DND-41 (cell line): ENCODE measurements around the gene SPATA31D1.

Experiments
- ATAC-seq: fragments of 200-7000 bp; cut with Tn5 transposase; 3 replicates; pipeline ENCODE4 v1.9.1; 2021; ENCODE audit warnings: low read depth; ENCODE audit not compliant: insufficient read depth
- DNase-seq: peaks from one replicate; pipeline ENCODE4 v3.0.0-alpha.2; 2020
- H2AFZ ChIP-seq: 2 replicates; pipeline ENCODE4 v1.6.0; 2012; ENCODE audit warnings: low read depth, low read length
- H3K27ac ChIP-seq: 2 replicates; pipeline ENCODE4 v1.5.1; 2012; ENCODE audit warnings: low read length, inconsistent platforms
- H3K27me3 ChIP-seq: fragments of 200-600 bp; sonication (generic); 2 replicates; pipeline ENCODE4 v1.6.0; 2012; ENCODE audit warnings: low read length, mild to moderate bottlenecking, inconsistent platforms; ENCODE audit not compliant: insufficient read depth, poor library complexity
- H3K36me3 ChIP-seq: 2 replicates; pipeline ENCODE4 v1.5.1; 2012; ENCODE audit warnings: low read length, inconsistent platforms; ENCODE audit not compliant: insufficient read depth
- H3K4me1 ChIP-seq: 2 replicates; pipeline ENCODE4 v1.5.1; 2012; ENCODE audit warnings: mild to moderate bottlenecking, low read length; ENCODE audit not compliant: insufficient read depth
- H3K4me2 ChIP-seq: 2 replicates; pipeline ENCODE4 v1.6.0; 2012; ENCODE audit warnings: mild to moderate bottlenecking, moderate library complexity, low read length, inconsistent platforms; ENCODE audit not compliant: insufficient read depth
- H3K4me3 ChIP-seq, 2 experiments: fragments of 200-600 bp in 1 of 2; shearing (Covaris generic) in 1 of 2; 2 replicates each; pipeline ENCODE4 v1.5.1; 2012 to 2016; ENCODE audit warnings: inconsistent platforms in 2 of 2, low read length in 2 of 2, mild to moderate bottlenecking in 2 of 2, low read depth in 1 of 2, moderate library complexity in 1 of 2
- H3K79me2 ChIP-seq: 2 replicates; pipeline ENCODE4 v1.6.0; 2012; ENCODE audit warnings: low read length, inconsistent platforms; ENCODE audit not compliant: insufficient read depth
- H3K9ac ChIP-seq: 2 replicates; pipeline ENCODE4 v1.6.0; 2012; ENCODE audit warnings: low read depth, mild to moderate bottlenecking, inconsistent platforms, low read length, moderate library complexity
- H3K9me3 ChIP-seq: 2 replicates; pipeline ENCODE4 v1.5.1; 2012; ENCODE audit warnings: low read length, moderate library complexity, mild to moderate bottlenecking, inconsistent platforms; ENCODE audit not compliant: insufficient read depth, severe bottlenecking
- H4K20me1 ChIP-seq: 2 replicates; pipeline ENCODE4 v1.6.0; 2012; ENCODE audit warnings: low read length; ENCODE audit not compliant: insufficient read depth
- CTCF ChIP-seq: IDR thresholded peaks from 2 replicates; pipeline ENCODE4 v1.5.1; 2012; ENCODE audit warnings: borderline replicate concordance, low read length, moderate library complexity, mild to moderate bottlenecking; ENCODE audit not compliant: poor library complexity, severe bottlenecking; ENCODE audit errors: extremely low read depth
- EZH2 ChIP-seq: IDR thresholded peaks from 3 replicates; pipeline ENCODE4 v1.6.1; 2012; ENCODE audit warnings: borderline replicate concordance, low read depth, mild to moderate bottlenecking, moderate library complexity, low read length, inconsistent platforms; ENCODE audit not compliant: severe bottlenecking

SPATA31D1 gene

GRCh38 chr9:82034956-82035731 is 46.6 kb downstream of the SPATA31D1 start:
- Histone ChIP-seq H3K4me2 (no peak overlapping the region), H3K27me3 (no peaks in the 10 kb centered on the region), H3K9me3 (no peaks in the 10 kb centered on the region), H3K79me2 (no peaks in the 10 kb centered on the region), H3K27ac (no peak overlapping the region), H2AFZ (no peak overlapping the region), H3K36me3 (no peaks in the 10 kb centered on the region), H3K4me3 (no peak overlapping the region), H3K9ac (no peak overlapping the region), H4K20me1 (no peaks in the 10 kb centered on the region), H3K4me1 (0 out of 2 replicates have a peak, but pooled peaks cover 3% of the 10 kb centered on the region)
- DNase-seq = no peak
- TF ChIP-seq EZH2 = no peak
- no peak for TF ChIP-seq CTCF
- no peak for ATAC-seq

- Histone ChIP-seq H3K9ac (no peak overlapping the region), H3K4me3 (no peak overlapping the region), H3K4me2 (no peak overlapping the region), H3K36me3 (no peaks in the 10 kb centered on the region), H3K79me2 (no peaks in the 10 kb centered on the region), H3K4me1 (0 out of 2 replicates have a peak, but pooled peaks cover 3% of the 10 kb centered on the region), H3K27ac (no peak overlapping the region), H4K20me1 (no peaks in the 10 kb centered on the region), H3K9me3 (no peaks in the 10 kb centered on the region), H3K27me3 (no peaks in the 10 kb centered on the region), H2AFZ (no peak overlapping the region)
- DNase-seq = no peak
- TF ChIP-seq EZH2 (no peak), CTCF (no peak)
- ATAC-seq = no peak
Observed at GRCh38 chr9:82036086-82036485, 47.5 kb downstream of the SPATA31D1 start.

GRCh38 chr9:82037126-82037525 is 48.6 kb downstream of the SPATA31D1 start:
- Histone ChIP-seq H3K79me2 (no peaks in the 10 kb centered on the region), H2AFZ (no peak overlapping the region), H3K9ac (no peak overlapping the region), H3K27me3 (no peaks in the 10 kb centered on the region), H3K4me1 (0 out of 2 replicates have a peak, but pooled peaks cover 3% of the 10 kb centered on the region), H3K9me3 (no peaks in the 10 kb centered on the region), H3K4me3 (no peak overlapping the region), H3K36me3 (no peaks in the 10 kb centered on the region), H4K20me1 (no peaks in the 10 kb centered on the region), H3K4me2 (no peak overlapping the region), H3K27ac (no peak overlapping the region)
- ATAC-seq (no peak), DNase-seq (no peak)
- TF ChIP-seq CTCF (no peak), EZH2 (no peak)
